Coronary artery (tissue), 2 donors: Measurements from ENCODE around the gene FHL2.

Source experiments
- DNase-seq: peaks from one replicate; pipeline ENCODE4 v3.0.0-alpha.2; 2017; ENCODE audit warnings: low spot score
- H3K27ac ChIP-seq, 2 donors: fragments of 200-600 bp; sonication (generic); one replicate each; pipeline ENCODE4 v1.5.1; 2016 to 2019
- H3K4me3 ChIP-seq: fragments of 200-600 bp; sonication (generic); 2 replicates; pipeline ENCODE4 v1.5.1; 2016; ENCODE audit warnings: mild to moderate bottlenecking, moderate library complexity
- TF ChIP-seq, protein P1 (sequence below): fragments of 200-600 bp; sonication (generic); IDR thresholded peaks from one replicate; pipeline ENCODE4 v1.5.1; 2019; ENCODE audit warnings: antibody characterized with exemption

FHL2 gene, protein sequence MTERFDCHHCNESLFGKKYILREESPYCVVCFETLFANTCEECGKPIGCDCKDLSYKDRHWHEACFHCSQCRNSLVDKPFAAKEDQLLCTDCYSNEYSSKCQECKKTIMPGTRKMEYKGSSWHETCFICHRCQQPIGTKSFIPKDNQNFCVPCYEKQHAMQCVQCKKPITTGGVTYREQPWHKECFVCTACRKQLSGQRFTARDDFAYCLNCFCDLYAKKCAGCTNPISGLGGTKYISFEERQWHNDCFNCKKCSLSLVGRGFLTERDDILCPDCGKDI

DNA sequence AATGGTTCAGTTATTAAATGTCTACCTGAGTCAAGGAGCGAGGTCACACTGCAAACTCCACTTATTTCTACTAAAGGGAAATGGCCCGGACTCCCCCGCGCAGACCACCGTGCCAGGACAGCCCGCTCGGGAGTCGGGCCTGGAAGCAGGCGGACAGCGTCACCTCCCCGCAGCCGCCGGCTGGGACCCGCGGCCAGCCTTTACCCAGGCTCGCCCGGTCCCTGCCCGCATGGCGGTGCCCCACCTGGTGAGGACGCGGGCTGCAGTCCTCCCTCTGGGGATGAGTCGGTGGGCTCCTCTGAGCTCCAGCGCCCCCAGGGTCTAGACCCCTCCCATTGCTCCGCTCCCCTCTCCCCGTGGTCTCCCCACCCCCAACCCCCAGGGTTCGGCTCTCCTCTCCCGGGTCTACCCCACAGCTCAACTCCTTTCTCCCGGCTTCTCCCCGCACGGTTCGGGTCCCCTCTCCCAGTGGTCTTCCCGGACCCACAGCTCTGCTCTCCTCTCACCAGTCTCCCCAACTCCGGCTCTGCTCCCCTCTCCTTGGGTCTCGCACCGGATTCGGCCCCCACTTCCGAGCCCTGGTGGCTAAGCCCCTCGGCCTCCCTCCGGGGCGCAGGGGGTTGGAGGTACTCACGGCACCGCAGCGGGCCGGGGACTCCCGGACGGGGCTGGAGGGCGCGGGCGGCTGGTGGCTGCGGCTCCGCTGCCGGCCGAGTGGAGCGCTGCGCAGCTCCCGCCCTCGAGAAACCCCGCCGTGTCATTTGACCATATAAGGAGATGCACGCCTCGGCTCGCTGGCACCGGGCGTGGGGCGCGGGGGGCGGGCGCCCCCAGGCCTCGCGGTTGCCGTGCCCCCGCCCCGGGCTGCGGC lies at the start of gene FHL2:
Gene FHL2, minus strand, starts transcription at position 716 of the 871 bp plus-strand sequence. CDS start 12,535 bp downstream, outside the sequence.
- H3K4me3 ChIP-seq: peak within 1 kb of the TSS; percentile 91
- peak; percentile 84 for DNase-seq
- TF ChIP-seq, protein P1, sequence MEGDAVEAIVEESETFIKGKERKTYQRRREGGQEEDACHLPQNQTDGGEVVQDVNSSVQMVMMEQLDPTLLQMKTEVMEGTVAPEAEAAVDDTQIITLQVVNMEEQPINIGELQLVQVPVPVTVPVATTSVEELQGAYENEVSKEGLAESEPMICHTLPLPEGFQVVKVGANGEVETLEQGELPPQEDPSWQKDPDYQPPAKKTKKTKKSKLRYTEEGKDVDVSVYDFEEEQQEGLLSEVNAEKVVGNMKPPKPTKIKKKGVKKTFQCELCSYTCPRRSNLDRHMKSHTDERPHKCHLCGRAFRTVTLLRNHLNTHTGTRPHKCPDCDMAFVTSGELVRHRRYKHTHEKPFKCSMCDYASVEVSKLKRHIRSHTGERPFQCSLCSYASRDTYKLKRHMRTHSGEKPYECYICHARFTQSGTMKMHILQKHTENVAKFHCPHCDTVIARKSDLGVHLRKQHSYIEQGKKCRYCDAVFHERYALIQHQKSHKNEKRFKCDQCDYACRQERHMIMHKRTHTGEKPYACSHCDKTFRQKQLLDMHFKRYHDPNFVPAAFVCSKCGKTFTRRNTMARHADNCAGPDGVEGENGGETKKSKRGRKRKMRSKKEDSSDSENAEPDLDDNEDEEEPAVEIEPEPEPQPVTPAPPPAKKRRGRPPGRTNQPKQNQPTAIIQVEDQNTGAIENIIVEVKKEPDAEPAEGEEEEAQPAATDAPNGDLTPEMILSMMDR: no peak
- peak within 1 kb of the TSS; percentile 78 to 91 for H3K27ac ChIP-seq

DNA sequence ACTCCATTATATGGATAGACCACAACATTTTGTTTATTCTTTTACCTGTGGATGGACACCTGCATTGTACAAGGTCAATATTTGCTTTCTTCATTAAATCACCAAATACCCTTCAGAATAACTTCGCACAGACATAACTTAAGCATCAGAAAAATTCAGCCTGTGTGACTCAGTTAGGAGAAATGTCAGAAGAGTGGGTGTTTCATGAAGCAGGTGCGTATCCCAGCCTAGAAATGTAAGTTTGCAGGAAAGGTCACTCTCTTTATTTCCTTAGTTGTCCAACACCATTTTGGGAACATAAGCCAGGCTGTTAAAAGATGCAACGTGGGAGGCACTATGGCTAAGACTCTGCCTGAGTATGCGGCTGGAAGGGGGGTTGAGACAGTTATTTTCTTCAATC lies 48.6 kb upstream of the FHL2 start:
- no peak for DNase-seq
- Histone ChIP-seq H3K4me3 (no peak overlapping the region), H3K27ac (no peak overlapping the region)
- TF ChIP-seq, protein P1: no peak

DNA sequence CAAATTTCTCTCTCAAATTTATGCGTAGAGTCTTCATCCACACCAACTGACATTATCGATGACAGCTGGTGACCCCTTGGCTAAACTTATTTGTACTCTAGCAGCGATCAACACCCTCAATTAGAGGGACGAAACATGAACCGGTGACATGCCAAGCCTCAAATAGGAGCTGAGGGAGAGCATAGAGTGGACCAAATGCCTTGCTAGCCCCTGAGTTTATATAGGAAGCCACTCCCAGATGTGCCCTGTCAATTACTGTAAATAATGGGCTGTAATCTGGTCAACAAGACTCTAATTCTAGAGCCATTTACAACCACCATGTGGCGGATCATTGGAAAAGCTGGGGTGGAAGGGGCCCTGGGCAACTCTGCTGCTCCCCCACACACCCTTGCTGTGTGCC lies 47.6 kb upstream of the FHL2 start:
- Histone ChIP-seq H3K4me3 (no peak overlapping the region), H3K27ac (no peak overlapping the region)
- no peak for DNase-seq
- TF ChIP-seq, protein P1: no peak

DNA sequence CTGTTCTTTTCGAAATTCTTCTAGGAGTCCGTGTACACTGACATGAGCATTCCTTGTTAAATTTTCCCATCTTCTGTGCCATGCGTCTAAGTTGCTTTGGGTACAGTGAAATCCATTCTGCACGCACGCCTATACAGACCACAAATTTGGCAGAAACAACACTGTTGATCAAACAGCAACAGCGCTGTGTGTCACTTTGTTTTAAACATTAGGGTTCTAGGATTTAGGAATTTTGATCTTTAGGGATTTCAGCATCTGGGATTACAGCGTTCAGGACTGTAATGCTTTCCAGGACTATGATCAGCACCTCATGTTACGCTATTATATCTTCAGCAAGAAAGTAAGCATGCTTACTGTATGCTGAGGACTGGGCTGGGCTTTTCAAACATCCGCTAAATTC lies 47.1 kb upstream of the FHL2 start:
- Histone ChIP-seq H3K4me3 (no peak overlapping the region), H3K27ac (no peak overlapping the region)
- TF ChIP-seq, protein P1: no peak
- DNase-seq: no peak

DNA sequence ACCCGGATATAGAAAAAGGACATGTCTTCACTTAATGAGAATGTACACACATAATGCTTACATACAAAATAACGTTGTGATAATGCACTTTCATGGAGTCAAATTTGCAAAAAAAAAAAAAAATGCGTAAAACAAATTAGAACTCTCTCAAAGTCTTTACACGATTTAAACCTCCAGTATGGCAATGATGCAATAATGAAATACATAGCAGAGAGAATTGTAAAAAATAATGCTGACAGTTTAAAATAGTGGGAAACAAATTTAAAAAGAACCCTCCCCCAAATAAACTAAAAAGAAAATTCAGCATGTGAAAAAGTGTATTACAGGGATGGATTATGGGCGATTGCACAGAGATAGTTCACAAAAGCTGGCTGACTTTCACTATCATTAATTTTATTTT lies 46.6 kb upstream of the FHL2 start:
- Histone ChIP-seq H3K27ac (no peak overlapping the region), H3K4me3 (no peak overlapping the region)
- TF ChIP-seq, protein P1: no peak
- DNase-seq: no peak

DNA sequence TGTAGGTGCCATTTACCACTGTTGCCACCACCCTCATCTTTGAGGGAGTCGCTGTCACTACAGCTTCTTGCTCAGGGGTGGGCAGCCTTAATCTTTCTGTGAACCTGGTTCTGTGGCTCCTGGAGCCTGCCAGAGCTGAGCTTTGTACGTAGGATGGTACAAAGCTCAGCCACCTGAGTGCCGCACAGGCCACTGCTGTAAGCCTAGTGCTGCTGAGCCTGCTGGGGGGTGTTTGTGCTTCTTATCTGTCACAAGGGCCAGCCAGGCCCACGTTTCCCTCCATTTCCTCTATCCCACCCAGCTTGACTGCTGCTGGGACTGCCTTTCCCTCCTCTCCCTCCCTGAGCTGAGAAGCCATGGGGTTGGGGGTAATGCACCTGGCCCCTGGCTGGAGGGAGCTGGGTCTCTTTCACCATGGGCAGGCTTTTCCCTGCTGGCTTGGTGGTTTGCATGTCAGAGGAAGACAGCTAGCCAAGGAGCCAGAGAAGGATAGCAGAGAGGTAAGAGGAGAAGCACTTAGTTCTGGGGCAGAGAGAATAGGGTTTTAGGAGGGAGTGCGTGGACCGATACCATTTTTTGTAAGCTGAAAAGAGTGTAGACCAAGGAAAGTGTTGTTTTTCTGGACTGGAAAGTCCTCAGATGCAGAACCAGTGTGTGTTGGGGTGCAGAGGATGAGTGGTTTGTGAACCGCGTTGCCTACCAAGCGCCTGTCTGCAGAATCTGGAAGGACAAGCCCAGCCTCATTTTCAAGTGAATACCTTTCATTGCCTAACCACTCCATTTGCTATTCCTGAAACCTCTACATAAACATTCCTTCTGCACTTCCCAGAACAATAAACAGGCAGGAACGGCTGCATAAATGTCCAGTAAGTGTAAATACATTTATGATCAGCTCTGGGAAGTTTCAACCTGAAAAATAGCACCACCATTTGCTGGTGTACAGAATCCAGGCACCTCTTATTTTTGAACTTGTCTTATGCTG lies 45.1 kb upstream of the FHL2 start:
- DNase-seq: no peak
- no peak overlapping the region for H3K4me3 ChIP-seq
- TF ChIP-seq, protein P1: no peak
- no peak overlapping the region for H3K27ac ChIP-seq
